Measurements from ENCODE around the gene STIL.

The STIL gene

DNA sequence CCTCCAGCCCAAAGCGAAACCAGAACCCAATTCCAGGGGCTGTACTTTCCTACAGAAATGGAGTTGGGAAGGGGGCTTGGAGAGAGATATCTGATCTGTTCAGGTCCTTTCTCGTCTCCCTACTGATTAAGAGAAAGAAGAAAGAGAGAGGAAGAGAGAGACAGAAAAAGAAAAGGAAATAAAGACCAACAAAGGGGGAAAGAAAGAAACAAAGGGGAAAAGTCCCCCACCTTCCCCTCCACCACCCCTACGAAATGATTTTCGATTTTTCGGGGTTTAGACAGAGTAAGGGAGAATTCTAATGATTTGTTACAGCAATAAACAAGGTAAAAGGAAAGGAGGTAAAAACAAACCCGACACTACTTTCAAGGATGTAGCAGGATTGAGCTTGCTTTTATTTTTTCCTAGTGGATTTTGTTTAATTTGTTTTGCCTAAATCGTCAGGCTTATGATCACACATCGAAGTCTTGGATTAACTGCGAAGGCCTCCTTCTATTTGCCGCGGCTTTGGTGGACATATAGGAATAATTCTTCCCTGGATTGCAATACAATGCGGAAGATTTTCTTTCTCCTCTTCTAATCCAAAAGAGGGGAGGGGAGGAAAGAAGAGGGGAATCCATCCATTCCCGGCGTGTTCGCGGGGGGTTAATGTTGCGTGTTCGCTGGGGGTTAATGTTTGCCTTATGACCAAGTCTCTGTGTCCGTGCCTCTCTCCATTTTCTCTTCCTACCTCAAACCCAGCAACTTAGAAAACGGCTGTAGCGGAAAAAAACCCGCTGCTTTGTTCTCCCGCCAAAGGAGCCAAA, 83.9 kb downstream of the STIL start:
- no peaks in the 10 kb centered on the region for H3K36me3 ChIP-seq (ENCODE audit: control insufficient read depth in 2 of 2, insufficient read depth in 2 of 2, low read length in 2 of 2)
- no peaks in the 10 kb centered on the region for H3K9me3 ChIP-seq (ENCODE audit: control insufficient read depth in 2 of 2, low read length in 2 of 2)
- peaks cover 5 to 9% of the 10 kb centered on the region in 2 donors for H3K4me1 ChIP-seq (ENCODE audit: control insufficient read depth in 2 of 2, insufficient read depth in 2 of 2, low read length in 2 of 2)
- peak overlapping the region in 1 of 2 donors; percentile 31 for H3K4me3 ChIP-seq (ENCODE audit: low read length in 2 of 2)
- H3K9ac ChIP-seq (ENCODE audit: low read depth in 1 of 2, low read length in 2 of 2), result no peak overlapping the region
- peaks cover 74 to 82% of the 10 kb centered on the region in 2 donors for H3K27me3 ChIP-seq (ENCODE audit: control insufficient read depth in 2 of 2, insufficient read depth in 2 of 2, low read length in 2 of 2)
- peak overlapping the region; percentile 9 to 28 for H3K27ac ChIP-seq (ENCODE audit: low read depth in 2 of 2, low read length in 2 of 2)

GRCh38 chr1:47229031-47229885, 84.7 kb downstream of the STIL start:
- Histone ChIP-seq H3K27me3 (ENCODE audit: control insufficient read depth in 2 of 2, insufficient read depth in 2 of 2, low read length in 2 of 2) (peaks cover 81 to 89% of the 10 kb centered on the region in 2 donors), H3K4me3 (ENCODE audit: low read length in 2 of 2) (peak overlapping the region in 1 of 2 donors; percentile 31), H3K27ac (ENCODE audit: low read depth in 2 of 2, low read length in 2 of 2) (peak overlapping the region in 1 of 2 donors; percentile 28)

DNA sequence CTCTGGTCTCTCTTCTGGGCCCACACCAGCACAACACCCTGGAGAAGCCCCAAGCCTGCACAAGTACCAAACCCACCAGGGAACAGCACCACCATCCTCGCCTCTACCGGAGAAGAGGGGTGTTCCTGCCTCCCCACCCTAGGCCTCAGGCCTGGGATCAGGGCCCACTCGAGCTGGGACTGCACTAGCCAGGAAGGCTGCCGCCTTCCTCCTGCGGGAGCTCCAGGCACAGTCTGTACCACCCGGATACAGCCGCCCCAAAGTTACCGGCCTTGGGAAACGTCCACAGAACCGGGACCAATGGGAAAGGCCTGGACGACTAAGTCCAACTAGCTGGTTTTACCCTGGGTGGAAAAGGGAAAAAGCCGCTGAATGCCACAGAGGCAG, 85.3 kb downstream of the STIL start:
- peak overlapping the region in 1 of 2 donors; percentile 28 for H3K27ac ChIP-seq (ENCODE audit: low read depth in 2 of 2, low read length in 2 of 2)
- peaks cover 5 to 11% of the 10 kb centered on the region in 2 donors for H3K4me1 ChIP-seq (ENCODE audit: control insufficient read depth in 2 of 2, insufficient read depth in 2 of 2, low read length in 2 of 2)
- H3K36me3 ChIP-seq (ENCODE audit: control insufficient read depth in 2 of 2, insufficient read depth in 2 of 2, low read length in 2 of 2), result no peaks in the 10 kb centered on the region
- peaks cover 86 to 89% of the 10 kb centered on the region in 2 donors for H3K27me3 ChIP-seq (ENCODE audit: control insufficient read depth in 2 of 2, insufficient read depth in 2 of 2, low read length in 2 of 2)
- H3K9me3 ChIP-seq (ENCODE audit: control insufficient read depth in 2 of 2, low read length in 2 of 2), result no peaks in the 10 kb centered on the region
- no peak overlapping the region for H3K4me3 ChIP-seq (ENCODE audit: low read length in 2 of 2)
- H3K9ac ChIP-seq (ENCODE audit: low read depth in 1 of 2, low read length in 2 of 2), result no peak overlapping the region

More at GRCh38 chr1:47229031-47229885, 84.7 kb downstream of the STIL start:
- no peaks in the 10 kb centered on the region for H3K9me3 ChIP-seq (ENCODE audit: control insufficient read depth in 2 of 2, low read length in 2 of 2)
- no peaks in the 10 kb centered on the region for H3K36me3 ChIP-seq (ENCODE audit: control insufficient read depth in 2 of 2, insufficient read depth in 2 of 2, low read length in 2 of 2)
- peaks cover 5 to 11% of the 10 kb centered on the region in 2 donors for H3K4me1 ChIP-seq (ENCODE audit: control insufficient read depth in 2 of 2, insufficient read depth in 2 of 2, low read length in 2 of 2)
- no peak overlapping the region for H3K9ac ChIP-seq (ENCODE audit: low read depth in 1 of 2, low read length in 2 of 2)

DNA sequence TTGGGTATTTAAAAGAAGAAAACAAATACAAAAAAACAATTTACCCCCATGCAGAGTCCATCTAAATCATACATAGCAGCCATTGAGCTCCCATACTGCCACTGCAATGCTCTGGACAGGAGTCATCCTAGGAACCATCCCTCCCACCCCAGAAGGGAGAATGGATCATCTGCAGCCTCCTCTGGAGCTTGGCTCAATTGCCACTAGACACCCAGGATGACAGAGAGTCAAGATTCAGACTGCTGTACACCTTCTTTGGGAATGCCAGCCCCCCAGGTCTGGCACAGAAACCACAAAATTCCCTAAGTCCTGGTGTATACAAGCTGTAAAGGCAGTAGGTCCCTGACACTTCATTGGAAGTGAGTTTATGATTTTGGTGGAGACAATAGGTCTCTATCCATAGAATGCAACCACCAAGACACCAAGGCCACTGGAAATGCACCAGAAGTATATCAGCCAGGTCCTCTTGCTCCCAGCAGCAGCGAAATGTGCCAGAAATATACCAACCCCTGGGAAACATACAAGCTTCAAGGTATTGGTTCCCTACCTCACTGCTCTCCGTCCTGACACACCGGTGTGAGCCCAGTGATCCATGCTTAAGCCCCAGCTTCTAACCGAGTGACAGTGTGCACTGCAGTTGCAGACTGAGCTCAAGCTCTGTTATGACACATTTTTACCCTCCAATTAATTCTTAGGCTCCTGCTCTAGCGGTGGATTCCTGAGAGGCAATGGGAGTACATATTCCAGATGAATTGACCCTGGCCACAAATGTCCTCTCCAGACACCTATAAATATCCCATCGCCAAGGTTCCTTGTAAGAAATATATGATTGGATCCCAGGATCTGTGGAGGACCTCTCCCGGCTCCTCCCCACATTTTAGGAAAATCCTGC, 86.4 kb downstream of the STIL start:
- Histone ChIP-seq H3K27ac (ENCODE audit: low read depth in 2 of 2, low read length in 2 of 2) (no peak overlapping the region), H3K9me3 (ENCODE audit: control insufficient read depth in 2 of 2, low read length in 2 of 2) (no peaks in the 10 kb centered on the region), H3K27me3 (ENCODE audit: control insufficient read depth in 2 of 2, insufficient read depth in 2 of 2, low read length in 2 of 2) (peaks cover 85 to 89% of the 10 kb centered on the region in 2 donors), H3K4me1 (ENCODE audit: control insufficient read depth in 2 of 2, insufficient read depth in 2 of 2, low read length in 2 of 2) (peaks cover 5 to 11% of the 10 kb centered on the region in 2 donors), H3K9ac (ENCODE audit: low read depth in 1 of 2, low read length in 2 of 2) (no peak overlapping the region), H3K4me3 (ENCODE audit: low read length in 2 of 2) (no peak overlapping the region), H3K36me3 (ENCODE audit: control insufficient read depth in 2 of 2, insufficient read depth in 2 of 2, low read length in 2 of 2) (no peaks in the 10 kb centered on the region)

- H3K9me3 ChIP-seq (ENCODE audit: control insufficient read depth in 2 of 2, low read length in 2 of 2), result no peaks in the 10 kb centered on the region
- H3K27me3 ChIP-seq (ENCODE audit: control insufficient read depth in 2 of 2, insufficient read depth in 2 of 2, low read length in 2 of 2), result peaks cover 81 to 93% of the 10 kb centered on the region in 2 donors
- H3K9ac ChIP-seq (ENCODE audit: low read depth in 1 of 2, low read length in 2 of 2), result no peak overlapping the region
- no peak overlapping the region for H3K4me3 ChIP-seq (ENCODE audit: low read length in 2 of 2)
- H3K4me1 ChIP-seq (ENCODE audit: control insufficient read depth in 2 of 2, insufficient read depth in 2 of 2, low read length in 2 of 2), result peaks cover 5 to 9% of the 10 kb centered on the region in 2 donors
- no peaks in the 10 kb centered on the region for H3K36me3 ChIP-seq (ENCODE audit: control insufficient read depth in 2 of 2, insufficient read depth in 2 of 2, low read length in 2 of 2)
- H3K27ac ChIP-seq (ENCODE audit: low read depth in 2 of 2, low read length in 2 of 2), result no peak overlapping the region
Measured at GRCh38 chr1:47226839-47227215, 87.1 kb downstream of the STIL start.

GRCh38 chr1:47226121-47226838, 87.7 kb downstream of the STIL start:
- Histone ChIP-seq H3K4me3 (ENCODE audit: low read length in 2 of 2) (no peak overlapping the region), H3K4me1 (ENCODE audit: control insufficient read depth in 2 of 2, insufficient read depth in 2 of 2, low read length in 2 of 2) (peaks cover 1 to 3% of the 10 kb centered on the region in 2 donors), H3K27me3 (ENCODE audit: control insufficient read depth in 2 of 2, insufficient read depth in 2 of 2, low read length in 2 of 2) (peaks cover 76 to 88% of the 10 kb centered on the region in 2 donors), H3K9me3 (ENCODE audit: control insufficient read depth in 2 of 2, low read length in 2 of 2) (no peaks in the 10 kb centered on the region), H3K9ac (ENCODE audit: low read depth in 1 of 2, low read length in 2 of 2) (no peak overlapping the region), H3K36me3 (ENCODE audit: control insufficient read depth in 2 of 2, insufficient read depth in 2 of 2, low read length in 2 of 2) (no peaks in the 10 kb centered on the region), H3K27ac (ENCODE audit: low read depth in 2 of 2, low read length in 2 of 2) (no peak overlapping the region)

GRCh38 chr1:47225430-47226100, 88.4 kb downstream of the STIL start:
- H3K9me3 ChIP-seq (ENCODE audit: control insufficient read depth in 2 of 2, low read length in 2 of 2), result no peaks in the 10 kb centered on the region
- peaks cover 0 to 3% of the 10 kb centered on the region in 2 donors for H3K4me1 ChIP-seq (ENCODE audit: control insufficient read depth in 2 of 2, insufficient read depth in 2 of 2, low read length in 2 of 2)
- H3K27ac ChIP-seq (ENCODE audit: low read depth in 2 of 2, low read length in 2 of 2), result no peak overlapping the region
- no peak overlapping the region for H3K9ac ChIP-seq (ENCODE audit: low read depth in 1 of 2, low read length in 2 of 2)
- peak overlapping the region in 1 of 2 donors; percentile 13 for H3K4me3 ChIP-seq (ENCODE audit: low read length in 2 of 2)
- H3K36me3 ChIP-seq (ENCODE audit: control insufficient read depth in 2 of 2, insufficient read depth in 2 of 2, low read length in 2 of 2), result no peaks in the 10 kb centered on the region
- H3K27me3 ChIP-seq (ENCODE audit: control insufficient read depth in 2 of 2, insufficient read depth in 2 of 2, low read length in 2 of 2), result peaks cover 70 to 81% of the 10 kb centered on the region in 2 donors

- no peak overlapping the region for H3K4me3 ChIP-seq (ENCODE audit: low read length in 2 of 2)
- no peak overlapping the region for H3K9ac ChIP-seq (ENCODE audit: low read depth in 1 of 2, low read length in 2 of 2)
- H3K27me3 ChIP-seq (ENCODE audit: control insufficient read depth in 2 of 2, insufficient read depth in 2 of 2, low read length in 2 of 2), result peaks cover 63 to 73% of the 10 kb centered on the region in 2 donors
- no peaks in the 10 kb centered on the region for H3K9me3 ChIP-seq (ENCODE audit: control insufficient read depth in 2 of 2, low read length in 2 of 2)
- no peak overlapping the region for H3K27ac ChIP-seq (ENCODE audit: low read depth in 2 of 2, low read length in 2 of 2)
- H3K4me1 ChIP-seq (ENCODE audit: control insufficient read depth in 2 of 2, insufficient read depth in 2 of 2, low read length in 2 of 2), result peaks cover 0 to 3% of the 10 kb centered on the region in 2 donors
- H3K36me3 ChIP-seq (ENCODE audit: control insufficient read depth in 2 of 2, insufficient read depth in 2 of 2, low read length in 2 of 2), result no peaks in the 10 kb centered on the region
Measured at GRCh38 chr1:47224676-47225399, 89.1 kb downstream of the STIL start.

Data from mucosa of rectum (tissue), 2 donors.